ENCODE results near the gene GRIP2.

Gene GRIP2

DNA sequence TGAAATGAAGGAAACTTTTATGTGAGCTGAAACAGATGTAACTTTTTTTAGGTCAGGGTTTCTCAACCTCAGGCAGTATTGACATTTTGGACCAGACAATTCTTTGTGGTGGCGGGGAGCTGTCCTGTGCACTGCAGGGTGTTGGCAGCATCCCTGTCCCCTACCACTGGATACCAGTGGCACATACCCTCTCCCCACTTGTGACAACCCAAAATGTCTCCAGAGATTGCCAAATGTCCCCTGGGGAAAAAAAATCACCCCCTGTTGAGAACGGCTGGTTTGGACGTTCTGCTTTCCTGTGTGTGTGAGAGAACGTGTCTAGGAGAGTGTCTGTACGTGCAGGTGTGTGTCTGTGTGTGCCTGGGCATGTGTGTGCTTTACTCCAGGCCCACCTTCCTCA, 30.7 kb upstream of the GRIP2 start:
- no peaks in the 10 kb centered on the region for H3K27me3 ChIP-seq

DNA sequence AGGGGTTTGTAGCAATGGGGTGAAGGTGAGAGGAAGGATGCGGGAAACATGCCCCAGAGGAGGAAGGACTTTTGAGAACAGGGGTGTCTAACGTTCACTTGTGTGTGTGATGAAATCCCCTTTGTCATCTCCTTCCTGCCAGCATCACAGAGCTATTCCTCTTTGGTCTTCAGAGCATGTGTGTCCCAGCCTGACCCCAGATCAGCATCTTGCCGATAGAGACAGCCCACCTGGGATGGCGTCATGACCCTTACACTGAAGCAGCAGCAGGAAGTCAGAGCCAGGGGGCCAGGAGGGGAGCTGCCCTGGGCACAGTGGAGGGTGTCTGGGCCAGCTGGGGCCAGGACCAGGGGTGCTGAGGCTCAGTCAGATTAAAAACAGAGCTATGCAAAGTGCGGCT, 29.9 kb upstream of the GRIP2 start:
- Histone ChIP-seq H3K4me3 (ENCODE audit: low read depth, low read length) (no peak overlapping the region), H3K36me3 (no peaks in the 10 kb centered on the region), H3K4me1 (no peaks in the 10 kb centered on the region), H3K27me3 (no peaks in the 10 kb centered on the region), H3K9me3 (no peaks in the 10 kb centered on the region)
- DNase-seq, result peak; percentile 17
- TF ChIP-seq, protein P1, sequence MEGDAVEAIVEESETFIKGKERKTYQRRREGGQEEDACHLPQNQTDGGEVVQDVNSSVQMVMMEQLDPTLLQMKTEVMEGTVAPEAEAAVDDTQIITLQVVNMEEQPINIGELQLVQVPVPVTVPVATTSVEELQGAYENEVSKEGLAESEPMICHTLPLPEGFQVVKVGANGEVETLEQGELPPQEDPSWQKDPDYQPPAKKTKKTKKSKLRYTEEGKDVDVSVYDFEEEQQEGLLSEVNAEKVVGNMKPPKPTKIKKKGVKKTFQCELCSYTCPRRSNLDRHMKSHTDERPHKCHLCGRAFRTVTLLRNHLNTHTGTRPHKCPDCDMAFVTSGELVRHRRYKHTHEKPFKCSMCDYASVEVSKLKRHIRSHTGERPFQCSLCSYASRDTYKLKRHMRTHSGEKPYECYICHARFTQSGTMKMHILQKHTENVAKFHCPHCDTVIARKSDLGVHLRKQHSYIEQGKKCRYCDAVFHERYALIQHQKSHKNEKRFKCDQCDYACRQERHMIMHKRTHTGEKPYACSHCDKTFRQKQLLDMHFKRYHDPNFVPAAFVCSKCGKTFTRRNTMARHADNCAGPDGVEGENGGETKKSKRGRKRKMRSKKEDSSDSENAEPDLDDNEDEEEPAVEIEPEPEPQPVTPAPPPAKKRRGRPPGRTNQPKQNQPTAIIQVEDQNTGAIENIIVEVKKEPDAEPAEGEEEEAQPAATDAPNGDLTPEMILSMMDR (IDR thresholded peaks at IDR 0.05; ENCODE audit: low read depth, low read length), result no peak

More for the DNA sequence above, 30.7 kb upstream of the GRIP2 start:
- no peaks in the 10 kb centered on the region for H3K4me1 ChIP-seq
- no peaks in the 10 kb centered on the region for H3K9me3 ChIP-seq
- TF ChIP-seq, protein P1 (IDR thresholded peaks at IDR 0.05; ENCODE audit: low read depth, low read length), result no peak
- H3K36me3 ChIP-seq, result no peaks in the 10 kb centered on the region
- DNase-seq, result no peak
- no peak overlapping the region for H3K4me3 ChIP-seq (ENCODE audit: low read depth, low read length)

DNA sequence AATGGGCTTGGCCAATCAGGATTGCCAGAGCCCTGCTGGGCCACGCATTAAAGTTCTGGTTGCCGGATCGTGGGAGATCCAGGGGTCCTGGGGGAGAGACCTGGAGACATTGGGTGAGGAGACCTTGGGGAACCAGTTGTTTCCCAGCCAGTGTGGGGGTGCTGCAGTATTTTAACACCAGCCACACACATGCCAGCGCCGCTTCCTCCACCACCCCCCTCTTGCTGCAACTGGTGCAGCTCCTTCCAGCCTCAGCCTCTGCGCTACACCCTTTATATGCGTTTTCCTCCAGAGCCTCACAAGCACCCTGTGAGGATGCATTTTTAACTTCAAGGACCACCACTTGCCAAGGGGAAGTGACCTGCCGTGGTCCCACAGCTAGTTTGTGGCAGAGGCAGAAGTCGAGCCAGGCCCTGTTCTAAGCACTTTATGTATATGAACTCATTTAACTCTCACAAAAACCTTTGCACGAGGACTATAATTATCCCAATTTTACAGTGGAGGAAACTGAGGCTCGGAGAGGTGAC, 29.4 kb upstream of the GRIP2 start:
- Histone ChIP-seq H3K4me1 (no peaks in the 10 kb centered on the region), H3K27me3 (no peaks in the 10 kb centered on the region), H3K9me3 (no peaks in the 10 kb centered on the region), H3K4me3 (ENCODE audit: low read depth, low read length) (no peak overlapping the region), H3K36me3 (no peaks in the 10 kb centered on the region)
- DNase-seq, result no peak
- TF ChIP-seq, protein P1 (IDR thresholded peaks at IDR 0.05; ENCODE audit: low read depth, low read length), result no peak

DNA sequence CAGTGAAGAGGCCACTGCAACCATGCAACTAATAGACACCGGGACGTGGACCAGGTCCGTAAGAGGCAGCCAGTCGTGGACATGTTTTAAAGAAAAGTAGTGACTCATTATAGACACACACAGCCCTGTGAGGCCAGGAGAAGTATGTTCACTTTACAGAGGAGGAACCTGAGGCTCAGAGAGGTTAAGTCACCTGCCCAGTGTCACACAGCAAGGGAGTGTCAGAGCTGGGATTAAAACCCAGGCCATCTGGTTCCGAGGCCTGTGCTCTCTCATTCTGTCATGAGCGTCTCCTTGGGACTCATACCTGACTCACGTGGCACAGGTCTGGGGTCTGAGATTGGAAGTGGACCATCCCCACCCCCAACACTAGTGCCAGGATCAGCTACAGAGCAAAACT, 28.1 kb upstream of the GRIP2 start:
- no peaks in the 10 kb centered on the region for H3K36me3 ChIP-seq
- TF ChIP-seq, protein P1 (IDR thresholded peaks at IDR 0.05; ENCODE audit: low read depth, low read length), result no peak
- DNase-seq, result no peak
- H3K9me3 ChIP-seq, result no peaks in the 10 kb centered on the region
- H3K4me1 ChIP-seq, result no peaks in the 10 kb centered on the region
- H3K27me3 ChIP-seq, result no peaks in the 10 kb centered on the region
- no peak overlapping the region for H3K4me3 ChIP-seq (ENCODE audit: low read depth, low read length)

DNA sequence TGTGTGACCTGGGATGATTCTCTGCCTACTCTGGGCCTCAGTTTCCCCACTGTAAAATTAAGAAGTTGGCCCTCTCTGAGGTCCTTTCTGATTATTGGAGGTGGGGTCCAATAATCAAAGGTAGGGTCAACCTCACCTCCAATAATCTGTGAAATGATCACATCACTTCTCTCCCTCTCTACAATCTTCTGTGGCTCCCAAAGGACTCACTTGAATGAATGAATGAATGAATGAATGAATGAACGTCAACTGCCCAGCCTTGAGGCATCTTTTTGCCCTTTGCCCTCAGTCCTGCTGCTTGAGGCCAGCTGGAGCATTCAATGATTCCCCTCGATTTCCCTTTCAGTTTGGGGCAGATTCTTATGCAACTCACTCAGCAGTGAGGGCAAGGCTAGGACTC, 26.7 kb upstream of the GRIP2 start:
- Histone ChIP-seq H3K4me1 (no peaks in the 10 kb centered on the region), H3K36me3 (no peaks in the 10 kb centered on the region)
- no peak for DNase-seq

DNA sequence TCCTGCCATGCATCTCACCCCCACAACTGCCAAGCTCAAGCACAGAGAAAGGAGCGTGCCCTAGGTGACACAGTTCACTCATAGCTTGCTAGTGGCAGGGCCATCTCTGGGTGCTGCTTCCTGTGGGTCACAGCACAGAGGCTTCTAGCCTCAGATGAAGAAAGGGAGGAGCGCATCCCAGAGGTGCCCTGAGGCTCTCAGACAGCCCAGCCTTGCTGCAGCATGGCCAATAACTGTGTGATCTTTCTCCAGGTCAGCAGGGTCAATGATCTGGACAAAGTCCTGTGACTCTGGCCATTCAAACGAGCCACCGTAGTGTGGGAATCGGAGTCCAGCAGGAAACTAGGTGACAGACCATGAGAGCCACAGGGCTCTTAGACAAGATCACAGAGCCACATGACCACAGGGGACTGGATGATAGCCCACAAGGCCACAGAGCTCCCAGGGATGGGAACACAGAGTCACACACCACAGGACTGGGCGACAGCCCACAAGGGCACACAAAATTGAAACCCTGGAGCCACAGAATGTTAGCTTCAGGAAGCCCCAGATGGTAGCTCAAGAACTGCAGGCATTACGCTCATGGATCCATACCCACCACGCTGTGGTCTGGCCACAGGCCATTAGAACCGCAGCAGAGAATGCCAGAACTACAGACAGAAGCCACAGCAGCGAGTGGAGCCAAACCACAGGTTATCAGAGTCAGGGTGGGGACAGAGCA, 25.9 kb upstream of the GRIP2 start:
- H3K36me3 ChIP-seq, result no peaks in the 10 kb centered on the region
- TF ChIP-seq, protein P1 (IDR thresholded peaks at IDR 0.05; ENCODE audit: low read depth, low read length), result no peak
- H3K9me3 ChIP-seq, result no peaks in the 10 kb centered on the region
- H3K4me1 ChIP-seq, result no peaks in the 10 kb centered on the region
- no peak overlapping the region for H3K4me3 ChIP-seq (ENCODE audit: low read depth, low read length)
- no peak for DNase-seq
- H3K27me3 ChIP-seq, result no peaks in the 10 kb centered on the region

More for the DNA sequence above, 26.7 kb upstream of the GRIP2 start:
- H3K4me3 ChIP-seq (ENCODE audit: low read depth, low read length), result no peak overlapping the region
- no peaks in the 10 kb centered on the region for H3K9me3 ChIP-seq
- no peaks in the 10 kb centered on the region for H3K27me3 ChIP-seq
- TF ChIP-seq, protein P1 (IDR thresholded peaks at IDR 0.05; ENCODE audit: low read depth, low read length), result no peak
